Epithelial cell of proximal tubule (primary cell): ENCODE data around the gene LEKR1. TPM values are rescaled to one million over a fixed set of nuclear protein-coding genes. Genes with fewer than 3 reads are reported as not detected.
A peak's percentile ranks its signal among the peaks of the same experiment; 100 is the strongest.

ENCODE experiments used
- DNase-seq: peaks from one replicate; pipeline ENCODE4 v3.0.0-alpha.2; 2011; ENCODE audit warnings: low read depth
- H3K4me3 ChIP-seq: 2 replicates; pipeline ENCODE4 v1.5.1; 2011; ENCODE audit warnings: low read depth, mild to moderate bottlenecking, low read length
- CTCF ChIP-seq: conservative IDR thresholded peaks from 2 replicates; pipeline ENCODE4 v1.5.1; 2012; ENCODE audit warnings: low read depth, mild to moderate bottlenecking, low read length
- total RNA-seq: library from RNA; depleted of rRNA; stranded (reverse); fragments of >200 nt; gene quantifications from 2 replicates; pipeline ENCODE4 v1.2.3, GENCODE V29; 2015

LEKR1 gene
- total RNA-seq, 1 donor from 2014 or later: 0.06 TPM

DNA sequence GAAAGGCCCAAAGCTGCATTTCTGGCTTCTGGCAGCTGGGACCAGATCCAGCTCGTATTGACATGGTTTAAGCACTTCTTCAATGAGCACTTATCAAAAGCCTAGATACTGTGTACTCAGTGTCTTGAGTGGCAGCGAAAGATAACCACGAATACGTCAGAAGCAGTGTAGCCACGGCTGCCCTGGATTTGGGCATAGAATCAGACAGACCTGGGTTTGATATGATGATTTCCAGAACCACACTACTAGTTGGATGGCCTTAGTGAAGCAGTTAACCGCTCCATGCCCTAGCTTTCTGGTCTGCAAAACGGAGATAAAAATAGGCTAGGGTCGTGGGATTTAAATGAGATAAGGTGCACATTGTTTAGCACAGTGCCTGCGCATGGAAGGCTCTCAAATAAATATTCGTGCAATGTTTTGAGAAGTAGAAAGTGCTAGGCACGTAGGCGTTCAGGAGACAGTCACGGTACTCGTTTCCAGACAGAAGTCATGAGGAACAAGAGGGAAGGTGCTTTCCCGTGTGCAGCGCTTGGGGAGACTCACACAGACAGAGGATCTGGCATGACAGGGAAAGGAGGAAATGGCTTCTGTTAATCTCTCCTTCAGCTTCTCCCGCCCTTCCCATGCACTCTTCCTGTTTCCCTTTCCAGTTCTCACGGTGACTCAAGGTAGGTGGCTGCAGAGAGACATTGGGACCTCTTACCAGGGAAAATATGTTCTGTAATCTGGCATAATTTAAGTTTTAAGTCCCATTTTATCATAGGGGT is 263.5 kb downstream of the LEKR1 start:
- no peak for DNase-seq
- no peak for TF ChIP-seq CTCF
- H3K4me3 ChIP-seq: peak overlapping the region; percentile 66

DNA sequence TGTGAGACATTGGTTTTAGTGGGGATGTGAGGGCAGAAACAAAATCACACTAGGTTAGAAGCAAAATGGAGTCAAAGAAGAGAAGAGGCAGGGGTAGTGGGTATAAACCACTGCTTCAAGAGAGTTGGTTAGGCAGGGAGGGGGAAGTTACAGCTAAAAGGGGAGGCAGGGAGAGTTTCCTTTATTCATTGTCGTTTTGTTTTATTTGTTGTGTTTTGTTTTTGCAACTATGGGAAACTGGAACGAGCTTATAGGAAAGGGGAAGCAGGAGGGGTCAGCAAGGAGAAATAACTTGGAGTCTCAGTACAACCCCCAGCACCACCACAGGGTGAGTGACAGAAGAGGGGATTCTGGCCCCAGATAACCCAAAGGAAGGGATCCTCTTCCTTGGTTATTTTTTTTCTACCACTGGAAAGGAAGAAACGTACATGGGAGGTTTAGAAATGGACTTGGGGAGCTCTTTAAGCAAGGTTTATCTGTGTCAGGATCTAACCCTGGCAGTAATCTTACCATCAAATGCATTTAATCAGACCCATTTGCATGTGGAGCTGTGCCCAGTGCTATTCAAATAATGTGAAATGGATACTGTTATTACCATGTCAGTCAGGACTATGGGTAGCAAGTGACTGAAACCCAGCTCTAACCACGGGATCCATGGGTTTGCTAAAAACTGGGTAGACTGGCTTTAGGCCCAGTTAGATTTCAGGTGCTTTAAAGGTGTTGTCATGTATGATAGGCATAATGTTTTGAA is 265.1 kb downstream of the LEKR1 start:
- no peak overlapping the region for H3K4me3 ChIP-seq
- no peak for DNase-seq
- no peak for TF ChIP-seq CTCF

DNA sequence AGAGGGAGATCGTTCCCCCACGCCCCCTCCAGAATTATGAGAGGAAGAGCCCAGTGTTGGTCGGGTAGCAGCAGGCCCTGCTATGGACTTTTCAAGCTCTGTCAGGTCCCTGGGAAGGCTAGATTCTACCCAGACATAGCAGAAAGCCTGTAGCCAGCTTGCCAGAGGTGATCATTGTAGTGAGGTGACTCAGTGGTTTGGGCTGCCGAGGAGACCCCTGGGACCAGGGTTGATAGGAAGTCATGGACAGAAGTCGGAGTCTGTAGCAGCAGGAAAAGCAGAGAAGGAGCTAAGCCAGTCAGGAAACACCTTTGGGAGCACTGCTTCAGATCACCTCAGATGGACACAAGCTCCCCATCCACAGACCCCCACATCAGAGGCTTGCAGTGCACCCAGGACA is 266.1 kb downstream of the LEKR1 start:
- TF ChIP-seq CTCF: no peak
- no peak overlapping the region for H3K4me3 ChIP-seq
- no peak for DNase-seq

DNA sequence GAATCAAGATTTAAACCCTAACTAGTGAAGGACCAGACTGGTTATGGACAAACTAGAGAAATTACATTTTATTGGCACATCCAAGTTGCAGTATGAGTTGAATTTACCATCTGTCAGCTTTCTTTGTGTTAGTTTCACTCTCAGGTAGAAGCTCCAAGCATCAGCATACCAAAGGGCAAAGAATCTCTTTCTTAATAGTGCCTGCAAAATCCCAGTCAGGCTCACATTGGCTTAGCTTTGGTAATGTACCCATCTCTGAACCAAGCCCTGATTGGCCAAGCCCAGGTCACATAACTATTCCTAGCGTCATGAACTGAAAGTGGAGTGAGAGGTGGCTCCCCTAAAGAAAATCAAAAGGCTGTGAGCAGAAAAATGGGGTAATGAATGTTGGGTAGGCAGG is 266.9 kb downstream of the LEKR1 start:
- DNase-seq: no peak
- TF ChIP-seq CTCF: no peak
- no peak overlapping the region for H3K4me3 ChIP-seq

GRCh38 chr3:157094301-157094700 is 268.1 kb downstream of the LEKR1 start:
- no peak for TF ChIP-seq CTCF
- no peak for DNase-seq
- H3K4me3 ChIP-seq: no peak overlapping the region

GRCh38 chr3:157094751-157095480 is 268.8 kb downstream of the LEKR1 start:
- no peak for TF ChIP-seq CTCF
- H3K4me3 ChIP-seq: no peak overlapping the region
- no peak for DNase-seq

Other genes starting within 250 kb of the LEKR1 start
- gene TIPARP, start 151.8 kb upstream of the LEKR1 start, total RNA-seq: 40.6 and 52.9 TPM in 2 replicates